Stimulated activated CD4-positive, alpha-beta T cell treated with anti-CD3 and anti-CD28 coated beads, TNF-alpha, amount 100 ng/mL, for 48 hours (primary cell): ENCODE data around the gene AKAP8L.

Experiments used
- DNase-seq, 3 donors: peaks; one replicate each; pipeline ENCODE4 v3.0.0-alpha.2; 2020; ENCODE audit warnings: low read depth in 3 of 3

Gene AKAP8L

GRCh38 chr19:15448778-15449619, 30.2 kb upstream of the AKAP8L start:
- no peak for DNase-seq

- DNase-seq: no peak
These were observed 29.4 kb upstream of the AKAP8L start for GRCh38 chr19:15448044-15448777.

GRCh38 chr19:15447057-15447456, 28.3 kb upstream of the AKAP8L start:
- DNase-seq: no peak

- no peak for DNase-seq
These were observed 27.1 kb upstream of the AKAP8L start for GRCh38 chr19:15445807-15446376.

- no peak for DNase-seq
These were observed 26.4 kb upstream of the AKAP8L start for GRCh38 chr19:15445227-15445605.

- no peak for DNase-seq
These were observed 25.9 kb upstream of the AKAP8L start for GRCh38 chr19:15444505-15445226.

- DNase-seq: no peak
These were observed 25.1 kb upstream of the AKAP8L start for GRCh38 chr19:15443838-15444237.

- no peak for DNase-seq
These were observed 24.5 kb upstream of the AKAP8L start for GRCh38 chr19:15443325-15443724.

GRCh38 chr19:15442142-15442920, 23.5 kb upstream of the AKAP8L start:
- no peak for DNase-seq

- DNase-seq: no peak
These were observed 22.5 kb upstream of the AKAP8L start for GRCh38 chr19:15441317-15441716.

GRCh38 chr19:15439821-15440641, 21.2 kb upstream of the AKAP8L start:
- DNase-seq: no peak

GRCh38 chr19:15439078-15439799, 20.5 kb upstream of the AKAP8L start:
- no peak for DNase-seq

- no peak for DNase-seq
These were observed 19.8 kb upstream of the AKAP8L start for GRCh38 chr19:15438577-15438976.

GRCh38 chr19:15438124-15438496, 19.3 kb upstream of the AKAP8L start:
- no peak for DNase-seq

GRCh38 chr19:15437355-15438123, 18.8 kb upstream of the AKAP8L start:
- DNase-seq: no peak

- DNase-seq: no peak
These were observed 18.0 kb upstream of the AKAP8L start for GRCh38 chr19:15436826-15437110.

GRCh38 chr19:15436012-15436825, 17.4 kb upstream of the AKAP8L start:
- no peak for DNase-seq

- DNase-seq: no peak
These were observed 14.8 kb upstream of the AKAP8L start for GRCh38 chr19:15433519-15434069.
